GM19468 (cell line): Measurements from ENCODE around the gene ANGPTL4.
"Not testable (repeated sequence)": the region's sequence is repeated elsewhere in the genome, so short reads cannot be mapped to it uniquely, and the experiment has no call there.

Source experiments
- ATAC-seq: cut with Tn5 transposase; IDR thresholded peaks from one replicate; pipeline ENCODE4 v1.9.1; 2021; ENCODE audit warnings: mild to moderate bottlenecking, moderate library complexity, moderate number of reproducible peaks; ENCODE audit not compliant: unreplicated experiment; ENCODE audit errors: extremely low read depth

The ANGPTL4 gene

GRCh38 chr19:8333767-8334457 lies 30.0 kb upstream of the ANGPTL4 start:
- no peak for ATAC-seq

GRCh38 chr19:8334458-8335342 lies 29.3 kb upstream of the ANGPTL4 start:
- no peak for ATAC-seq

GRCh38 chr19:8335343-8336071 lies 28.4 kb upstream of the ANGPTL4 start:
- ATAC-seq = no peak

- ATAC-seq = no peak
Measured at GRCh38 chr19:8336072-8336569, 27.8 kb upstream of the ANGPTL4 start.

GRCh38 chr19:8336660-8337059 lies 27.3 kb upstream of the ANGPTL4 start:
- no peak for ATAC-seq

- ATAC-seq = no peak
Measured at GRCh38 chr19:8337728-8338127, 26.2 kb upstream of the ANGPTL4 start.

GRCh38 chr19:8338835-8339234 lies 25.1 kb upstream of the ANGPTL4 start:
- no peak for ATAC-seq

- ATAC-seq = no peak
Measured at GRCh38 chr19:8340341-8341096, 23.4 kb upstream of the ANGPTL4 start.

- ATAC-seq = not testable (repeated sequence)
Measured at GRCh38 chr19:8341504-8341903, 22.5 kb upstream of the ANGPTL4 start.

GRCh38 chr19:8342316-8342683 lies 21.7 kb upstream of the ANGPTL4 start:
- no peak for ATAC-seq

- ATAC-seq = no peak
Measured at GRCh38 chr19:8342684-8343482, 21.1 kb upstream of the ANGPTL4 start, which contains the start of gene KANK3. Gene KANK3 (minus strand): TSS chr19:8343262. CDS start chr19:8337828, 5,434 bp downstream.

GRCh38 chr19:8343483-8343844 lies 20.5 kb upstream of the ANGPTL4 start:
- ATAC-seq = no peak

- not testable (repeated sequence) for ATAC-seq
Measured at GRCh38 chr19:8349629-8350372, 14.2 kb upstream of the ANGPTL4 start.

GRCh38 chr19:8352134-8352827 lies 11.7 kb upstream of the ANGPTL4 start:
- no peak for ATAC-seq

- not testable (repeated sequence) for ATAC-seq
Measured at GRCh38 chr19:8352845-8353244, 11.1 kb upstream of the ANGPTL4 start.

- ATAC-seq = no peak
Measured at GRCh38 chr19:8355631-8356402, 8.1 kb upstream of the ANGPTL4 start.

GRCh38 chr19:8357007-8357521 lies 6.9 kb upstream of the ANGPTL4 start:
- ATAC-seq = no peak
